Cardiac muscle cell (in vitro differentiated cells and primary cell): ENCODE results near the gene EXOC6B. TPM values are rescaled to one million over a fixed set of nuclear protein-coding genes. Genes with fewer than 3 reads are reported as not detected.
"Not testable (repeated sequence)": the region's sequence is repeated elsewhere in the genome, so short reads cannot be mapped to it uniquely, and the experiment has no call there.

Source experiments
- DNase-seq, 2 donors: peaks; one replicate each; pipeline versions ENCODE4 v3.0.0 to v3.0.0-alpha.2; 2010 to 2017; ENCODE audit warnings: low read depth in 1 of 2, low spot score in 1 of 2
- H3K27ac ChIP-seq: fragments of 200-600 bp; sonication (generic); 2 replicates; pipeline ENCODE4 v1.5.1; 2016
- H3K27me3 ChIP-seq: fragments of 200-600 bp; sonication (generic); 2 replicates; pipeline ENCODE4 v1.6.0; 2016; ENCODE audit warnings: control low read depth
- H3K36me3 ChIP-seq: fragments of 200-600 bp; sonication (generic); 2 replicates; pipeline ENCODE4 v1.5.1; 2016; ENCODE audit warnings: control low read depth
- H3K4me1 ChIP-seq: fragments of 200-600 bp; sonication (generic); 2 replicates; pipeline ENCODE4 v1.8.1; 2017; ENCODE audit warnings: low read depth, mild to moderate bottlenecking, mixed run types
- H3K4me3 ChIP-seq: fragments of 200-600 bp; sonication (generic); 2 replicates; pipeline ENCODE4 v1.5.1; 2016; ENCODE audit warnings: mild to moderate bottlenecking
- H3K9me3 ChIP-seq: fragments of 200-600 bp; sonication (generic); 2 replicates; pipeline ENCODE4 v1.5.1; 2017; ENCODE audit warnings: low read depth, mild to moderate bottlenecking, control low read depth
- polyA plus RNA-seq: library from polyadenylated mRNA; unstranded; fragments of >200 nt; fragmentation: Nextera tagmentation; extraction: Ambion mirVana; gene quantifications from 2 replicates; pipeline ENCODE4 v1.2.1, GENCODE V29; 2016
- total RNA-seq: library from RNA; depleted of rRNA; stranded (reverse); fragments of >200 nt; gene quantifications from 2 replicates; pipeline ENCODE4 v1.2.3, GENCODE V29; 2016
- TF ChIP-seq, protein P1 (sequence below): IDR thresholded peaks from 2 replicates; pipeline ENCODE4 v1.5.1; 2012; ENCODE audit warnings: low read depth, mild to moderate bottlenecking, low read length

Gene EXOC6B
- total and polyA plus RNA-seq, 2 experiments from 2014 or later: 21.7 to 23.9 TPM

DNA sequence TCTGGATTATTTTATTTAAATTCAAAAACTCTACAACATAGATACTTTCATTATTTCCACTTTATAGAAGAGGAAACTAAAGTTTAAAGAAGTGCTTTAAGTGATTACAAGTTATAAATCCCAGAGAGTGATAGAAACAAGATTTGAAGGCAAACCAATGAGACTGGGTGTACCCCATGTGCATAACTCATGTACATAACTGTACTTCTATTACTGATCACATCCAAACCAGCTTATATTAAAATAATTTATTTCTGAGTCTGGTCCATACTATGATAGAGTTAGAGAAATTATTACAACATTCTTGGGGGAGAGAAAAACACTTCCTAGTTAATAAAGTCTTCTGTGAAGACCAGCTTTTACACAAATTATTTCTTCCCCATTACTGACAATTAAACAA lies 221.4 kb downstream of the EXOC6B start:
- H3K27ac ChIP-seq: no peak overlapping the region
- H3K27me3 ChIP-seq: no peaks in the 10 kb centered on the region
- H3K9me3 ChIP-seq: no peaks in the 10 kb centered on the region
- no peak for DNase-seq
- no peak overlapping the region for H3K4me3 ChIP-seq
- peaks cover 13% of the 10 kb centered on the region for H3K4me1 ChIP-seq
- H3K36me3 ChIP-seq: no peaks in the 10 kb centered on the region
- TF ChIP-seq, protein P1, sequence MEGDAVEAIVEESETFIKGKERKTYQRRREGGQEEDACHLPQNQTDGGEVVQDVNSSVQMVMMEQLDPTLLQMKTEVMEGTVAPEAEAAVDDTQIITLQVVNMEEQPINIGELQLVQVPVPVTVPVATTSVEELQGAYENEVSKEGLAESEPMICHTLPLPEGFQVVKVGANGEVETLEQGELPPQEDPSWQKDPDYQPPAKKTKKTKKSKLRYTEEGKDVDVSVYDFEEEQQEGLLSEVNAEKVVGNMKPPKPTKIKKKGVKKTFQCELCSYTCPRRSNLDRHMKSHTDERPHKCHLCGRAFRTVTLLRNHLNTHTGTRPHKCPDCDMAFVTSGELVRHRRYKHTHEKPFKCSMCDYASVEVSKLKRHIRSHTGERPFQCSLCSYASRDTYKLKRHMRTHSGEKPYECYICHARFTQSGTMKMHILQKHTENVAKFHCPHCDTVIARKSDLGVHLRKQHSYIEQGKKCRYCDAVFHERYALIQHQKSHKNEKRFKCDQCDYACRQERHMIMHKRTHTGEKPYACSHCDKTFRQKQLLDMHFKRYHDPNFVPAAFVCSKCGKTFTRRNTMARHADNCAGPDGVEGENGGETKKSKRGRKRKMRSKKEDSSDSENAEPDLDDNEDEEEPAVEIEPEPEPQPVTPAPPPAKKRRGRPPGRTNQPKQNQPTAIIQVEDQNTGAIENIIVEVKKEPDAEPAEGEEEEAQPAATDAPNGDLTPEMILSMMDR: no peak

DNA sequence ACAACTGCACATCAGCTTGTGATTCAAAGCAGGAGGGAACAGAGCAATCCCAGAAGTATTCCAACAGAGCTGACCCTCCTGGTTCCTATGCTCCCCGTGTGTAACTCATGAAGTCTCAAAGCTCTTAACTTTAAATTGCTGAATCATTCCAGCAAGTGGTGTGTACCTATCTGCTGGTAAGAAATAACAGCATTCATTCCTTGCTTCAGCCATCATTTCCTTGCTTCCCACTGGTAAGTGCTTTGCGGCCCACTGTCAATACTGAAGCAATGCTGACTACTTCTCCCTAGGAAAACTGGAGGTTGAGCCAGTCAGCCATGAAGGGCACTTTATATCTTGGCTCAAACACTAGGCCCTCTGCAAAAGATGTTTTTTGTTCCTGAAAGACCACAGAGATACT lies 222.4 kb downstream of the EXOC6B start:
- no peak overlapping the region for H3K4me3 ChIP-seq
- peak overlapping the region; percentile 72 for H3K27ac ChIP-seq
- no peaks in the 10 kb centered on the region for H3K9me3 ChIP-seq
- peak; percentile 10 to 30 for DNase-seq
- peaks cover 13% of the 10 kb centered on the region for H3K4me1 ChIP-seq
- H3K36me3 ChIP-seq: no peaks in the 10 kb centered on the region
- TF ChIP-seq, protein P1: no peak
- H3K27me3 ChIP-seq: no peaks in the 10 kb centered on the region

DNA sequence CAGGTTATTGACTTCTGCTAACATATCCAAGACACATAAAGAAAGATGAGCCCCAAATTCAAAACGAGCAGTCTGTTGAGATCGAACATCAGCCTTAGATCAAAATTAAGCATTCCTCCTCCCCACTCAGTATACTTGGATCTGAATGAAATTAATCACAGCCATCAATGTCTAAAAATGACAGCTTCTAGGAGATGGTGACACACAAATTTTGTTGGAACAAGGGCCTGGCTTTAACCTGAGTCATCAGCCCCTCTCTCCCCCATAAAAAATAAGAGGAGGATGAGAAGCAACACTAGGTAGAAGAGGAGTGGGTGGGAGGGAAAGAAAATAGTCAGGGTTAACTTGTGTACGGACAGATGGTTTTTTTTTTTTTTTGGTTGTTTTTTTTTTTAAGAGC lies 223.1 kb downstream of the EXOC6B start:
- no peaks in the 10 kb centered on the region for H3K36me3 ChIP-seq
- no peaks in the 10 kb centered on the region for H3K27me3 ChIP-seq
- TF ChIP-seq, protein P1: no peak
- no peaks in the 10 kb centered on the region for H3K9me3 ChIP-seq
- no peak overlapping the region for H3K4me3 ChIP-seq
- no peak for DNase-seq
- peaks cover 13% of the 10 kb centered on the region for H3K4me1 ChIP-seq
- H3K27ac ChIP-seq: peak overlapping the region; percentile 72

DNA sequence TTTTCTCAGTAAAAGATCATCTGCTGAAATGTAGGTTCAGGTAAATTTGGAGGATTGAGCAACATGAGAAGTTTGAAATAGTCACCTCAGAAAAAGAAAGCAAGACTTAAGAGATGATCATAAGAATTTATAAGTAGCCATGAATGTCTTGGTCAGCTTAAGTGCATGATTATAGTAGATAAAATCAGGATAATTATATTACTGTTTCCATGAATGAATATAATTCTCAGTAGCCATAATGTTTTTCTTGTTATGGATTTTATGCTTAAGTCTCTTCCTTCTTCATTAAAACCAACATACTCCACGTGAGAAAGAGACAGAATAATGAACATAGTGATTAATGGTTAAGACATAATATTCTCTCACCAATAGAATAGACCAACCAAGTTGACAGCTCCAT lies 223.7 kb downstream of the EXOC6B start:
- H3K36me3 ChIP-seq: no peaks in the 10 kb centered on the region
- no peaks in the 10 kb centered on the region for H3K27me3 ChIP-seq
- H3K4me1 ChIP-seq: peaks cover 13% of the 10 kb centered on the region
- no peak overlapping the region for H3K4me3 ChIP-seq
- DNase-seq: no peak
- H3K9me3 ChIP-seq: no peaks in the 10 kb centered on the region
- no peak overlapping the region for H3K27ac ChIP-seq
- TF ChIP-seq, protein P1: no peak

DNA sequence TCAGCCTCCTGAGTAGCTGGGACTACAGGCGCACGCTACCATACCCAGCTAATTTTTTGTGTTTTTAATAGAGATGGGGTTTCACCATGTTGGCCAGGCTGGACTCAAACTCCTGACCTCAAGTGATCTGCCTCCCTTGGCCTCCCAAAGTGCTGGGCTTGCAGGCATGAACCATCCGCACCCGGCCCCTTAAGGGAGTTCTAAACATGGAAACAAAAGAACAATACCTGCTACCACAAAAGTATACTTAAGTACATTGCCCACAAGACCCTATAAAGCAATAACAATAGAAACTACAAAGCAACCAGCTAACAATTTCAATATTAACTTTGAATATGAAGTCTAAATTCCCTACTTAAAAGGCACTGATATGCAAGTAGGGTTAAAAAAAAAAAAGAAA lies 242.0 kb downstream of the EXOC6B start:
- H3K27me3 ChIP-seq, H3K36me3 ChIP-seq, H3K27ac ChIP-seq, DNase-seq, H3K4me3 ChIP-seq, H3K4me1 ChIP-seq, H3K9me3 ChIP-seq: not testable (repeated sequence)

DNA sequence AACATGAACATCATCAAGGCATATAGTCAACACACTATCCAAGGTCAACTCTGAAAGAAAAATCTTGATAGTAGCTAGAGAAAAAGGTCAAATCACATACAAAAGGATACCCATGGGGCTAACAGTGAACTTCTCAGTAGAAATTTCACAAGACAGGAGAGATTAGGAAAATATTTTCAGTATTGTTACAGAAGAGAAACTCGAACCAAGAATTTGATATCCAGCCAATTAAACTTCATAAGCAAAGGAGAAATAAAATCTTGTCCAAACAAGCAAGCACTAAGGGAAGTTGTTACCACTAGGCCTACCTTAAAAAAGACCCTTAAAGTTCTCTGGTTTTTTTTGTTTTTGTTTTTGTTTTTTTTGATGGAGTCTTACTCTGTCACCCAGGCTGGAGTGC lies 242.5 kb downstream of the EXOC6B start:
- no peaks in the 10 kb centered on the region for H3K36me3 ChIP-seq
- no peak overlapping the region for H3K27ac ChIP-seq
- H3K4me3 ChIP-seq: no peak overlapping the region
- peaks cover 7% of the 10 kb centered on the region for H3K4me1 ChIP-seq
- no peaks in the 10 kb centered on the region for H3K27me3 ChIP-seq
- TF ChIP-seq, protein P1: no peak
- H3K9me3 ChIP-seq: no peaks in the 10 kb centered on the region
- peak in 1 of 2 donors; percentile 83 for DNase-seq
